Esophagus muscularis mucosa (tissue), 4 donors: ENCODE results near the gene ALPK3.

Experiments used
- CTCF ChIP-seq, 3 experiments: fragments of 200-600 bp in 2 of 3; fragments of 450-650 bp in 1 of 3; sonication (generic) in 2 of 3; IDR thresholded peaks; one replicate each; pipeline ENCODE4 v1.5.1; 2017 to 2019; ENCODE audit warnings: antibody characterized with exemption in 3 of 3, mild to moderate bottlenecking in 2 of 3, moderate library complexity in 1 of 3
- EP300 ChIP-seq: sonication (generic); formaldehyde crosslinking; IDR thresholded peaks from one replicate; pipeline ENCODE4 v1.6.1; 2017; ENCODE audit warnings: antibody characterized with exemption
- POLR2AphosphoS5 ChIP-seq, 2 donors: sonication (generic); formaldehyde crosslinking; IDR thresholded peaks; one replicate each; pipeline ENCODE4 v1.6.1; 2017; ENCODE audit warnings: antibody characterized with exemption in 2 of 2

- TF ChIP-seq CTCF (IDR thresholded peaks at IDR 0.05) (no peak), EP300 (no peak), POLR2AphosphoS5 (IDR thresholded peaks at IDR 0.05) (no peak)
Measured at GRCh38 chr15:84814916-84815315, 2.2 kb upstream of the ALPK3 start.
